Spleen (tissue), 3 donors: ENCODE data around the gene SLC46A1.
A peak's percentile ranks its signal among the peaks of the same experiment; 100 is the strongest.

Experiments
- POLR2A ChIP-seq, 3 donors: fragments of 450-650 bp; IDR thresholded peaks; one replicate each; pipeline ENCODE4 v1.5.1; 2017; ENCODE audit warnings: antibody characterized with exemption in 3 of 3, mild to moderate bottlenecking in 1 of 3
- POLR2AphosphoS5 ChIP-seq, 3 donors: sonication (generic); formaldehyde crosslinking; IDR thresholded peaks; one replicate each; pipeline ENCODE4 v1.5.1; 2017; ENCODE audit warnings: antibody characterized with exemption in 3 of 3

GRCh38 chr17:28405632-28406472, at the start of gene SLC46A1:
- TF ChIP-seq POLR2A (IDR thresholded peaks at IDR 0.05) (no peak), POLR2AphosphoS5 (IDR thresholded peaks at IDR 0.05) (peak; percentile 53 to 79 (median 70))
